NCI-H1105 (cell line): Measurements from ENCODE around the gene IGFBP2.
A peak's percentile ranks its signal among the peaks of the same experiment; 100 is the strongest.

Source experiments
- DNase-seq: peaks from one replicate; lab custom pipeline; 2025; lab: John Stamatoyannopoulos, UW

The IGFBP2 gene

GRCh38 chr2:216615298-216616082 lies 17.7 kb upstream of the IGFBP2 start:
- DNase-seq = no peak

DNA sequence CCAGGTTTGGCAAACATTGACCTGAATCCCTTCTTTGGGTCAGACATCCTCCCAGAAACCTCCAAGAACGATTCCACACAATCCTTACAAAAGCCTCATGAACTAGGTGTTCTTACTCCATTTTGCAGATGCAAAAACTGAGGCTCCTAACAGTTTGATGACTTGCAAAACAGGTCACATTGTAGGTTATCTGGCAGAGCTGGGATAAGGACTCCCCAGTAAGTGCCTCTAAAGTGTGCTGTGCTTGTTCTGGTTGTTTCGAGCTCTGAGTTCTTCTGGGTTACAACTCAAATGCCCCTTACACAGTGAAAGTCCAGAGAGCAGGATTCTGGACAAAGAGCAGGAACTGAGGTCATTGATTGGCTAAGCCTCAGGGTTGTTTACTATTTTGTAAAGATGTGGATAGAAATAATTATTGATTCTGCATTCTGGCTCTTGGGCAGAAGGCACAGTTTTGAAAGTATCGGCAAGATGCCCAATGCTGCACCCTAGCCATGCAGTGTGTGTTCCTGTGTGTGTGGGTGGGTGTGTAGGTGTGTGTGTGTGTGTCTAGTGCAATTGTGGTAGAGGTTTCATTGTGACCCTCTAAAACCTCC lies 17.0 kb upstream of the IGFBP2 start:
- no peak for DNase-seq

- DNase-seq = no peak
Measured at GRCh38 chr2:216617159-216617815, 15.9 kb upstream of the IGFBP2 start.

- DNase-seq = no peak
Measured at GRCh38 chr2:216618785-216619184, 14.4 kb upstream of the IGFBP2 start.

DNA sequence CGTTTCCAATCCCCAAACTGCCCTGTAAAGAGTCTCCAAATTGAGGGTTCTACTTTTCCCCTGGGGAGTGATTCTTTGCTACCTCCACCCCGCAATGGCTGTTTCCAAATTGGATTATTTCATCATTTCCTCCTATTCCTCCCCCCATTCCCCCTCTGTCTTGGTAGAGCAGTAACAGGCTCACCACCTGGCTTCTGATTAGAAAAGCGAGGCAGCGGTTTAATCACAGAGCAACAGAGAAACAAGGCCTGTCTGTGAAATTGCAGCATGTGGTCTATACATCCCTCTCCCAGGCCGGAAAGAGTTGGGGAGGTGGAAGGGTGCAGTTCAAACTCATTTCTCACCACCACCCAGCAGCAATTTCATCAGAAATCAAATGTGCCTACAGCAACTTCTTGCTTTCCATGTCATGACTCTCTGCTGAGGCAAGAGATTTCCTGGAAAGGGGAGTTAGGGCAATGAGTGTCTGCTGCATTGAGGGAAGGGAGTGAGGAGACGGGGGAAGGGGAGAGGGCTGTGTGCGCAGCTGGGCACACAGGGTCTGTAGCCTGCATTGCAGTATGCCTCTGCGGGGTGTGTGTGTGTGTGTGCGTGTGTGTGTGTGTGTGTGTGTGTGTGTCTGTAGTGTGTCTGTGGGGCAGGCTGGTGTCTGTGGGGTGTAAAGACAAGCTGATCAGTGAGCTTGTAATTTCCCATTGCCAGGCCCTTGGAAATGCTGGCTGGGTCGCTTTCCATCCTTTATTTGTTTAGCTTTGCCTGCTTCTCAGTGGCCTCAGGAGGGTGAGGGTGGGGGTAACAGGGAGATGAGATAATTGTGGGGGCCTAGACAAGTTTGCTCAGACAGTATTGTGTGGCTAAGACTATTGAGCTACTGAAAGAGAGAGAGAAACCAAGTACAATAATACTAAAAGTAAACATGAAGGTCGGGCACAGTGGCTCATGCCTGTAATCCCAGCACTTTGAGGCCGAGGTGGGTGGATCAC lies 13.5 kb upstream of the IGFBP2 start:
- no peak for DNase-seq

DNA sequence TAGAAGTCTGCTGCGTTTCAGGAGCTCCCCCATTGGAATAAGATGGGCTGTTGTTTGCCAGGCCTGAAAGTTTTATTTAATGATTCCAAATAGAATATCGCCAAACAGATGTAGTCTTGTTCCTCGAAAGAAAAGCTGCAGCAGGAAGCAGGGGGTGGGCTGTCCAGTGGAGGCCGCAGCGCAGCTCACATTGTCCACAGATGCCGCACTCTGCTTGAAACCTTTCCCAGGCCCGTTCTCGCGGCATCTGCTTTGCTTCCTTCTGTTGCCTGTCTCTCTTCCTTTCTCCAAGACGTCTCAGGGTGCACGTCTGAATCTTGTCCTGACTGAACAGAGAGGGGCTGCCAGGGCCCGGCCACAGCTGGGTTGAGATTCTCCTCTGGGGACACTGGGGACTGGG lies 12.4 kb upstream of the IGFBP2 start:
- DNase-seq = no peak

GRCh38 chr2:216621292-216621691 lies 11.9 kb upstream of the IGFBP2 start:
- no peak for DNase-seq

DNA sequence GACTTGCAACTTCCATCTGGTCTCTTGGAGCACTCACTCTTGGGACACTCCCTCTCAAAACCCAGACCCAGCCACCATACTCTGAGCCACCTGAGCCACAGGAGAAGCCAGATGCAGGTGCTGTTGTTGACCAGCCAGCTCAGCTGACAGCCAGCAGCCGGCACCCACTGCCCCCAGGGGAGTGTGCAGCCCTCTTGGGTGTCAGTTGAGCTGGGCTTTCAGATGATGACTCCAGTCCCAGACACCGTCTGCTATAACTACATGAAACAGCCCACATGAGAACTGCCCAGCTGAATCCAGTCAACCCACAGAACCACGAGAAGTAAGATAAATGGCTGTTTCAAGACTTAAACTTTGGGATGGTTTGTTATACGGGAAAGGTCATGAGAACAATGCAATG lies 10.7 kb upstream of the IGFBP2 start:
- no peak for DNase-seq

- no peak for DNase-seq
Measured at GRCh38 chr2:216624251-216624650, 9.0 kb upstream of the IGFBP2 start.

GRCh38 chr2:216626168-216626874 lies 6.9 kb upstream of the IGFBP2 start:
- no peak for DNase-seq

GRCh38 chr2:216626875-216627245 lies 6.4 kb upstream of the IGFBP2 start:
- no peak for DNase-seq

GRCh38 chr2:216629784-216630183 lies 3.4 kb upstream of the IGFBP2 start:
- no peak for DNase-seq

GRCh38 chr2:216632346-216632951 lies 771 bp upstream of the IGFBP2 start:
- DNase-seq = no peak

GRCh38 chr2:216633616-216634369 lies 573 bp downstream of the IGFBP2 start:
- peak; percentile 34 for DNase-seq

- no peak for DNase-seq
Measured at GRCh38 chr2:216634370-216635148, 1.3 kb downstream of the IGFBP2 start.

- no peak for DNase-seq
Measured at GRCh38 chr2:216635171-216635570, 2.0 kb downstream of the IGFBP2 start.

DNA sequence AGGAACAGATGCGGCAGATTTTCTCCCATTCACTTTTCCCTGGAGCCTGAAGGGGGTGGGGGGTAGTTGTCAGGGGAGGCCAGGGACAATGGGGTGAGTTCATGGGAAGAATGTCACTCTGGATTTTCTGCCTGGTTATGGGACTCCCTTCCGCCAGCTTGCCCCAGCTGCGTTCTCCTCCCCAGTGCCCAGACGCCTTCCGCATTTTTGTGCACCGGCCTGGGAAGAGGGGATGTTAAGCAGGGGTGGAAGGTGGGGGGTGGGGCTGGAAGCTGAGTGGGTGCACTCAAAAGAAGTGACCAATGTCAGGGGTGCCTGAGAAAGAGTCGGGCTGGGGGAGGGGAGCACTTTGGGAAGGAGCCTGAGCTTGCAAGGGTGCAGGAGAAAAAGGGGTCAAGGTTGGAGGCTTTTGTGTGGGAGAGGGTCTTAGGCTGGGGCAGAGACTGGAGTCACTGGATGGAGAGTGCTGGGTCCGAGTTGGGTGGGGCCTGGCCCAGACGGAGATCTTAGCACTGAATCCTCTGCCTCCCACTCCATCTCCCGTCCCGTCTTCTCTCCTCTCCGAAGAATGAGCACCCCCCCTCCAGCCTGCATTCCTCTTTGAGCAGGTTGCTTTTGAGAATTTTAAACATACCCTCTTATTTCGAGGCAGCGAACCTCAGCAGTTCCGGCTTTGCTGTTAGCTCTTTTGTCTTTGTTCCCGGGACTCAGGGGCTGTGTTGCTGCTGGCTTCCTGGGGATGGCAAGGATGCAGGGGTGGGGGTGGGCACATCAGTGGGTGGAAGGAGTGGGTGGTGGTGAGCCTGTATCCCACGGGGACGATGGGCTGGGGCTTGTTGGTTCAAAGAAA lies 2.7 kb downstream of the IGFBP2 start:
- DNase-seq = no peak
